Stimulated activated CD8-positive, alpha-beta memory T cell treated with anti-CD3 and anti-CD28 coated beads, Interleukin-4, amount 100 ng/mL, for 48 hours (primary cell): ENCODE results near the gene STOX2.

Source experiments
- DNase-seq: peaks from one replicate; pipeline ENCODE4 v3.0.0-alpha.2; 2020

STOX2 gene

GRCh38 chr4:183987987-183988392 lies 82.9 kb downstream of the STOX2 start:
- no peak for DNase-seq

- no peak for DNase-seq
Measured at GRCh38 chr4:183988874-183989273, 83.8 kb downstream of the STOX2 start.

- no peak for DNase-seq
Measured at GRCh38 chr4:183989461-183989860, 84.4 kb downstream of the STOX2 start.

- DNase-seq, result no peak
Measured at GRCh38 chr4:183989931-183990330, 84.8 kb downstream of the STOX2 start.

GRCh38 chr4:183993676-183994075 lies 88.6 kb downstream of the STOX2 start:
- no peak for DNase-seq

GRCh38 chr4:183995570-183995969 lies 90.5 kb downstream of the STOX2 start:
- DNase-seq, result no peak

- DNase-seq, result no peak
Measured at GRCh38 chr4:183996868-183997267, 91.8 kb downstream of the STOX2 start.

- DNase-seq, result no peak
Measured at GRCh38 chr4:183999435-183999834, 94.3 kb downstream of the STOX2 start.

- DNase-seq, result no peak
Measured at GRCh38 chr4:184000457-184001396, 95.6 kb downstream of the STOX2 start.

- no peak for DNase-seq
Measured at GRCh38 chr4:184003433-184003832, 98.3 kb downstream of the STOX2 start.

- no peak for DNase-seq
Measured at GRCh38 chr4:184007891-184008290, 102.8 kb downstream of the STOX2 start.

- no peak for DNase-seq
Measured at GRCh38 chr4:184010696-184011095, 105.6 kb downstream of the STOX2 start.

- DNase-seq, result no peak
Measured at GRCh38 chr4:184011826-184012380, 106.8 kb downstream of the STOX2 start.

- DNase-seq, result no peak
Measured at GRCh38 chr4:184012937-184013336, 107.8 kb downstream of the STOX2 start.

GRCh38 chr4:184014301-184014700 lies 109.2 kb downstream of the STOX2 start:
- DNase-seq, result no peak

- no peak for DNase-seq
Measured at GRCh38 chr4:184016759-184017668, 111.9 kb downstream of the STOX2 start.

GRCh38 chr4:184019076-184019475 lies 114.0 kb downstream of the STOX2 start:
- DNase-seq, result no peak

- no peak for DNase-seq
Measured at GRCh38 chr4:184019667-184020623, 114.8 kb downstream of the STOX2 start.

GRCh38 chr4:184021389-184021788 lies 116.3 kb downstream of the STOX2 start:
- no peak for DNase-seq

- no peak for DNase-seq
Measured at GRCh38 chr4:184022679-184023383, 117.7 kb downstream of the STOX2 start.

GRCh38 chr4:184024637-184025036 lies 119.5 kb downstream of the STOX2 start:
- no peak for DNase-seq
